Germinal center (tissue), 1 donor: ENCODE measurements around the gene COX5B.
A peak's percentile ranks its signal among the peaks of the same experiment; 100 is the strongest.
"Not testable (repeated sequence)": the region's sequence is repeated elsewhere in the genome, so short reads cannot be mapped to it uniquely, and the experiment has no call there.

Experiments
- DNase-seq: peaks from one replicate; pipeline ENCODE4 v3.0.0; 2012; ENCODE audit warnings: mixed read lengths, low spot score

Gene COX5B

DNA sequence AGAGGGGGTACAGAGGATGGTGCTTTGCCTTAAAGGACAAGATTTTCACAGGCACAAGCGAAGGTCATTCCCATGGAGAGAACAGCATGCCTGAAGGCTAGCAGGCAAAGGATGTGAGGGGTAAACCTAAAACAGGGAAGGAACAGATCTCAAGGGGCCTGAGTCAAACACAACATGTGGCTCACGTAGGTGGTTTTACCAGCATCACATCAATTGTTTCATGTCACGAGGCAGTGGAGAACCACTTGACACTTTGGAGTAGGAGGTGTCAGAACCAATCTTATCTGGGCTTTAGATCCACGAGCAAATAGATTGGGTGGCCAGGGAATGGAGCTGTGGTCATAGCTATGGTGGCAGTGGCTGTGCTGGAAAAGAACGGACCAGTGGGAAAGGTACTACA is 8.4 kb downstream of the COX5B start:
- DNase-seq: no peak

DNA sequence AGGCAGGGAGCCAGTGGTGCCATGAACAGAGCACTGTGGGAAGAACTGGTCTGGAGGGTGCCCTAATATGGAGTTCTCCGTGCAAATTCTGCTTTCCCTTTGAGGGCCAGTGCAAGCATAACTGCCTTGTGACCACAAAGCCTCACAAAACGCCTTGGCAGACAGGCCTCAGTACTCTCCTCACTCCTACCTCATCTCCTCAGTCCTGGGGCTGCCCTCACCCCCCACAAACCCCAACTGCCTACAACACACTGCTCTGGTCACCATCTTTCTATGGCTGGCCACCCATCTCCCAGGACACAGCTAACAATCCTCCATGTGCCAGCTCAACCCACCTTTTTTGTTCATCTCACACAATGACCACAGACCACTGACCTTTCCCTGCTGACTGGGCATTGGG is 8.9 kb downstream of the COX5B start:
- no peak for DNase-seq

GRCh38 chr2:97656129-97656755 is 10.4 kb downstream of the COX5B start:
- DNase-seq: no peak

DNA sequence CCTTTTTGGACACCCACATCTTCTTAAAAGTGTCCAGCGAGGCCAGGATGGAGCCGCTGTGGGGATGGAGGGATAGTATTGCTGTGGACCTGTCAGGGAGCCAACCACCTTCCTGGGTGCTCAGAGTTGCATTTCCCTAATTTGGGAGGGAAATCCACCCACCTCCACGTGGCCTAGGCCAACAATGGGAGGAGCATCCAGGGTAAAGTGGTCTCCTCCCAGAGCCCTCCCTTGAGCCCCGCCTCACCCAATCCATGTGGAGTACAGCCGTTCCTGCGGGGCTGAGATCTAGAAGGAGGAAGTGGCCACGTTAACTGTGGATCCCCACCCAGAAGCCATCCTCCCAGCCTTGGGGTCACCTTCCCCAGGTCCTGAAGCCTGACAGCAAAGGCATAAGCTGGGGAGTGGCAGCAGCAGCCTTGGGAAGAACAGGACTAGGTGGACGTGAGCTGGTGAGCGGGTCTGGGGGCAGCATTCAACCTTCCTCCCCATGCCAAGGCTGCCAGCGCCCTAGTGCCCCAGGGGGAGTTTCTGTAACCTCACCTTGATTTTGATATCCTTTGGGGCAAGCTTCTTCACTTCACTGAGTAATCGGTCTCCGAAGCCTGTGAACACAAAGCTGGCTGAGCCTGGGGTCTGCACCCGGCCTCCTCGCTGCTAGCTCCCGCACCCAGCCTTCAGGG is 11.2 kb downstream of the COX5B start:
- no peak for DNase-seq

DNA sequence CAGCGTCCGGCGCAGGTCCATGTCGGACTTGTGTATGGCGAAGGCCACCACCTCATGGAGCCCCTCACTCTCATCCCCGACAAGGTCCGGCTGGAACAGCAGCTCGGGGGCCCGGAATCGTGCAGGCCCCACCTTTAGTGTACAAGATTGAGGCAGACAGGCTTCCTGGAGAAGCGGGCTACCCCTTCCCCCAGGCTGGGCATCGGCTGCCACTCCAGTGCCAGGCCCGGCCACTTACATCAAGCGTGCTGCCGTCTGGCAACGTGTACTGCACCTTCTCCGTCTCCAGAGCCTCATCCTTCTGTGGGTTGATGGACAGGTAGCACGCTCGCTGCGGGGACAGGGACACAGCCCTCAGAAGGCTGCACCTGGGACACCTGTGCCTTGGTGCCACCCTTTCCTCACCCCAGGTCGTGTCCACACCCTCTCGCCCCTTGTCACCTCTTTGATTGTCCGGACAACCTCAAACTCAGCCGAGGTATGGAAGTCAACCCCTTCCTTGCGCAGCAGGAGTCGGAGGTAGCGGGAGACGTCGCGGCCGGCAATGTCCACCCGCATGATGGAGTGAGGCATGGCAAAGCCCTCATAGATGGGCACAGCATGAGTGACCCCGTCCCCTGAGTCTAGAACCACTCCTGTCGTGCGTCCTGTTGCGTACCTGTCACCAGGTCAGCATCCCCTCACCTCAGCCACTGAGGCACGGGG is 12.3 kb downstream of the COX5B start:
- no peak for DNase-seq

GRCh38 chr2:97658691-97659157 is 12.9 kb downstream of the COX5B start:
- DNase-seq: no peak

DNA sequence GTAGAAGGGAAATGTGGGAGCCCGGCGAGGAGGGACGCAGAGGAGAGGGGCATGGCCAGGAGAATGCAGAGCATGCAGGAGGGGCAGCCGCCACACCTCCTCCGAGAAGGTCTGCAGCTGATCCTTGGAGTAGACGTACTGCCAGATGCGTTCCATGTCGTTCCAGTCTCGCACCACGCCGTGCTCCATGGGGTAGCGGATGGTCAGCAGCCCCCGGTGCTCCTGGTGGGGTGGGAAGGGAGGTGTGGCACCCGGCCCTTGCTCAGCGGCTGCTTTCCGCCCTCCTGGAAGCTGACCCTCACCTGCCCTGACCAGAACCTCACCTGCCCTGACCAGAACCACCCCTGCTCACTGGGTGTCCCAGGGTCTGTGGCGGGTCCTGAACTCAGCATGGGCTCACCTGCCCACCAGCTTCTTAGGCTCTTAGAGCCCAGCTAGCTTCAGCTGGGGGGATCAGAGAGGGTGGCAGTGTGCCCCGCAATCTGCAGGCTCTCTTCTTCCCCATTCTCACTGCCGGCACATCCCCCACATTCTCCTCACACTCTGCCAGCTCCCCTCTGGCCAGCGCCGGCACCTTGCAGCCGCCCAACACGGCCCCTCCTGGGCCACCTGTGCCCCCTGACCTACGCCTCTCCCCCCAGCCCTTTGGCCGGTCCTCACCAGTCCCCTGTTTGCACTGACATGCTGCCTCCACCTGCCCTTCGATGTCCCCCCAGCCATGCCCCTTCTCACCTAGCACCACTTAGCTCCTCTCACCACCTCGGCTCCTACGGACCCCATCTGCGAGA is 13.6 kb downstream of the COX5B start:
- no peak for DNase-seq

DNA sequence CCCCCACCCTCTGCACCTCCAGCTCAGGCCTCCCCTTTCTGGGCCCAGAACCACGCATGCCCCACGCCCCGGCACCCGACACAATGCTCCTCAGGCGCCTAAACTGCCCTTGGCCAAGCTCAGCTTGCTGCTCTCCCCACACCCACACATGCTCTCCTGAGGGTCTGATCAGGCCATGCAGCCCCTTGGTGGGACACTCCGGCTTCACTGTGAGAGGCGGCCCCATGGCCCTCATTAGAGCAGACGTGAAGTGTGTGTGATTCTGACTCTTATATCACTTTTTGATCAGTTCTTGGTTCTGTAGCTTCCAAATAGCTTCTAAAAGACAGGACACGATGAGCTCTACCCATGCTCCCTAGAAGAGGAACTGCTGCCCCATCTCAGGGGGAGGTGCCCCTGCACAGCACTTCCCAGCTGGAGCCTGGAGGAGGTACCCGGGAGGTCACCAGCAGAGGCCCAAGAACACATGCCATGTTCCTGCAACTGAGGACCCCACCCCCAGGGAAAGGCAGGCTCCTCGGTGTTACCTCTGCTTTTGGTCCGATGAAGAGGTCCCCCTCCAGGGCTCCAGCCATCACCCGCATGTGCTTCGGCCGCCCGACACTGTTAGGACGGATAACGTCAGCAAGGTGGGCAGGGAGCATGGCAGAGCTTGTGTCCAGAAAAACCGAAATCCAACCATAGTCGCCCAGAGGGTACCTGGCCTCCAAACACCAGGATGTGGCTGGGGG is 14.3 kb downstream of the COX5B start:
- no peak for DNase-seq

GRCh38 chr2:97660775-97661389 is 15.0 kb downstream of the COX5B start:
- no peak for DNase-seq

DNA sequence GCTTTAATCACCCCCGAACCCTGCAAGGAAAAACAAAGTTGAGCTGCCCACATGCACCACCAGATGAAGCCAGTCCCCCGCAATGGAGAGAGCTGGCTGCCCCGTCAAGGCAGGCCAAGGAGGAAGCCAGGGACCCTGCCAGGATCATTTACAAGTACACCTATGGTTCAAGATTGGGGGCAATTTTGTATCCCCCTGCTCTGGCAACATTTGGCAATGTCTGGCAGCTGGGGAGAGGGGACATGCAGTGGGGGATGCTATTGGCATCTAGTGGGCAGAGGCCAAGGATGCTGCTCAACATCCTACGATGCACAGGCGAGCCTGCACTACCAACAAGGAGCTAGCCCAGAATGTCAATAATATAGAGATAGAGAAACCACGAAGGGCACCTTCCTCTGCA is 16.1 kb downstream of the COX5B start:
- DNase-seq: no peak

- DNase-seq: no peak
Measured at GRCh38 chr2:97662386-97662894, 16.6 kb downstream of the COX5B start.

DNA sequence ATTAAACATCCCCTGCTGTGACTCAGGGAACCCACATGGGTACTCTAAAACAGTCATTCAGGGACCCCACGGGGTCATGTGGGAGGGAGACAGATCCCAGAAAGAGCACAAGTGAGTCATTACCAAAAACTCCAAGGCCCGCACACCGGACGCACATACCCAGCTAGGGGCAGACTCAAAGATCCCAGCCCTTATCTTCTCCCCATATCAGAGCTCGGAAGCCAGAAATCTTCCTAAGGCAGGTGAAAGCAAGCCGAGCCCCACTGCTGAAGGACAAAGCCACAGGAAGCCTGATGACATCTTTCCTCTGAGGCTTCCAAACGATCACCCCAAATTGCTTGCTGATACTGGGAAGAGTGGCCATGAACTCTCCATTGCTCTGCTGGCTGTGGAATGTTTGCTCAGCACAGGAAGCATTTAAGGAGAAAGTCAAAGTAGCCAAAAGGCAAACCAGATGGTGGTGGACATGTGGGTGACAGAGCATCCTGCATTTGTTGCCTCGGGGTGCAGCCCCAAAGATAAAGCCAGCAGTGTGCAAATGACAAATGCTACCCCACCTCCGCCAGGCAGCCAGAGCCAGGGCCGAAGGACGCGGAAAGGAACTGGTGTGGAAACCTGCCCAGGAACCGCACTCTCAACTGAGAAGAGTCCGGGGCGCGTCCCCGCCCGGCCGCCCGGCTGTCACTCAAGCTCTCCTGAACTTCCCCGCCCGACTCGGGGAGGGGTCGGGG is 17.2 kb downstream of the COX5B start:
- peak; percentile 70 for DNase-seq

- no peak for DNase-seq
Measured at GRCh38 chr2:97663626-97663961, 17.7 kb downstream of the COX5B start.

DNA sequence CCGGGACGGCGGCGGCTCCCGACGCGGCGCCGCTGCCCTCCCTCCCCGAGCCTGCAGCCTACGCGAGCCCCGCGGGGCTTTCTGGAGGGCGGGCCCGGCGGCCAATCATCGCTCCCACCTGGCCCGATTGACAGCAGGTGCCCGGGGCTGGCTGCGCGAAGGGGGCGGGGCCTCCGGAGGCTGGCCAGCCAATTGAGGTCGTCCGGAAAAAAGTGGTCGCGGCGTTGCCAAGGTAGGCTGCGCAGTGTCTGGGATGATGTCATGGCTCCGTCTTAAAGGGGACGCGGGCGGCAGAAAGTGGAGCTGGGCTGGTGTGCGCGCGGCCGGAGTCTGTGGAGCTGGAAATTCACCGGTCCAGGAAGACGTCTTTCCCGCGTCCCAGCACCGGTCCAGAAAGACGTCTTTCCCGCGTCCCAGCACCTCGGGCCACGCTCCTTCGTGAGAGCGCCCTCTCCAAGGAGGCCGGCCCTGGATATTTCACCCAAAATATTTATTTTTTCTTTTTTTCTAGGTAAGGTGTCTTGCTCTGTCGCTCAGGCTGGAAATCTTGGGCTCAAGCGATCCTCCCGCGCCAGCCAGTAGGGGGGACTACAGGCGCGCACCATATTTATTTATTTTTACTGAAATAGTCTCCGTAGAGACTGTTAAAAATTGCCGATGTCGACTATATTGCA is 18.2 kb downstream of the COX5B start, which contains the start of gene ACTR1B:
Gene ACTR1B (minus strand): TSS at position 83 of the 674 bp plus-strand sequence. CDS start 154 bp downstream, outside the sequence.
- peak; percentile 98 for DNase-seq

DNA sequence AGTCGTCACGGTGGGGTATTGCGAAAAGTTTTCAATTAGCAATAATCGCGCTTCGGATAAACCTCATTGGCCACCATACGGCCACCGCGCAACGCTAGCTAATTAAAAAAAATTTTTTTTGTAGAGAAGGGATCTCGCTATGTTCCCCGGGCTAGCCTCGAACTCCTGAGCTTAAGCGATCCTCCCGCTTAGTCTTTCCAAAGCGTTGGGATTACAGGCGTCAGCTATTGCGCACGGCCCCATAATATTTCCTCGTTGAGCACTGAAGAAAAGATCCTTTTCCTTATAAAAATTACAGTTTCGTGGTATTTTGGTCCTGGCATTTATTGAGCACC is 18.7 kb downstream of the COX5B start:
- DNase-seq: no peak

DNA sequence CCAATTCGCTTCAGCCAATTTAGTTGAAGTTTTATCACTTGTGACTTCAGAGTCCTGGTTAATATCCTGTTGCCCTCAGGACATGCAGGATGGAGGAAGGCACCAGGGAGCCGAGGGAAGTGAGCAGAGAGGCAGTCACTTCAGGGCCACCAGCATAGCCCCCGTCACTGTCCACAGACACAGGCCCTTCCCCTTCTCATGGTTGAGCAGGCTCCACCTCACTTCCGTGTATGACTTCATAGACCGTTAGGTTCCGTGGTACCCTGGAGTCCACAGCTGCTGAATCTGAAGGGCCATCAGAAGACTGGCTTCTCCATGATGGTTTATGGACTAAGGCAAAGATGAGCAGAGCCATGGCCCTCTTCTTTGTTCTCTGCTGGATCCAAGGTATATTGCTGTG is 23.6 kb downstream of the COX5B start, which contains the start of gene C2orf92:
Gene C2orf92 (plus strand): TSS at position 266 of the 400 bp plus-strand sequence. CDS start 76 bp downstream, at position 342.
- DNase-seq: no peak

GRCh38 chr2:97670471-97670870 is 24.6 kb downstream of the COX5B start:
- no peak for DNase-seq

GRCh38 chr2:97671526-97671925 is 25.7 kb downstream of the COX5B start:
- DNase-seq: no peak

DNA sequence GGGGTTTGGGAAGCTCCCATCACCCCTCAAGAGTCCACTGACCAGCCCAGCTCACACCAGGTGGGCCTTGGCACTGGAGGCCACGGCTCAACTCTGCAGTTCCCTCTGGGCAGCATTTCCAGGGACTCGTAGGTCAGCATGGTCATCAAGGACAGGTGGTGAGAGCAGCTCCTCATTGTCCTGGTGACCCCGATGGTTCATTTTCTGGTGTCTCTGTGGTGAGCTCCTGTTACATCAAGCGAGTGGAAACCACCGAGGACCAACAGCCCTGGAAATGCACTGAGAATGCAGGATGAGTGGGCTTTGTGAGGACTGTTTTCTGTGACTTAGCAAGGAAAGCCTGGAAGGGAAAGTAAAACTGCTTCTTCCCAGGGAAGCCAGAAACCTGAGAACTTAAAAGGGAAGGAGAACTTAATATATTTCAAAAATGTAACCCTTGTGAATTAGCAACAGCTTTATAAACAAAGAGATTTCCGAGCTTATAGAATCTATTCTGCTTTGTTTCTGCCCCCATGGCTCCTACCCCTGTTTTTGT is 26.8 kb downstream of the COX5B start:
- DNase-seq: not testable (repeated sequence)
